ENCODE results near the gene WARS2.
"Not testable (repeated sequence)": the region's sequence is repeated elsewhere in the genome, so short reads cannot be mapped to it uniquely, and the experiment has no call there.

Gene WARS2

DNA sequence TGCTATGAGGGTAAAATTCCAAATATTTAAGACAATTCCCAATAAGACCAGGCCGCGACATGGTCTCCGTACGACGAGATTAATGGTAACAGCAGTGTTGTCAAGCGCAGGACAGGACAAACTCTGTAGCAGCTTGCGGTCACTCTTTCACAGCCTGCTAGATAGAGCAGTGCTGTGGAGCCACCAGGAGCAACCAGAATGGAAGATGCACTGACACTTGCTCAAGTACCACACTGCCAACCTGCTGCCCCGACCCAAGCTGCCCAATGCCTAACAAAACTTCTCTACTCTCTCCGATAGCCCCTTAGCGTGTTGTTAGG, 636 bp downstream of the WARS2 start:
- DNase-seq (ENCODE audit: low spot score) (no peak), FAIRE-seq (no peak)

DNA sequence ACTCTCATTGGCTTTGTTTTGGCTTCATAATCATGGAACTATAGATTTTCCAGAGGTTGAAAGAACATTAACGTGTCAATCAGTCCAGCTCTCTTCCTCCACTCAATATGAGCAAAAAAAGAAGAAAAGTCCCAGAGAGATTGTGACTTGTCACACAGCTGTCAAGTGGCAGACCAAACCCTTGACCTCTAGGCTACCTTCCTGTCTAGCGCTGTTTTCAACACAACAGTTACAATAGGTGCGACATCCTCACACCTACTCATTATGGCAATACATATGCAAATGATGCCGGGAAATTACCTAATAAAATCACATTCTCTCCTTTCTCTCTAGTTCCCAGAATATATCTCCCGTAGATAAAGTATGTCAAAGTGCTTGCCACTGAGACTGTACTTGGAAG, 1.1 kb downstream of the WARS2 start:
- FAIRE-seq, result no peak
- no peak for DNase-seq (ENCODE audit: low spot score)

DNA sequence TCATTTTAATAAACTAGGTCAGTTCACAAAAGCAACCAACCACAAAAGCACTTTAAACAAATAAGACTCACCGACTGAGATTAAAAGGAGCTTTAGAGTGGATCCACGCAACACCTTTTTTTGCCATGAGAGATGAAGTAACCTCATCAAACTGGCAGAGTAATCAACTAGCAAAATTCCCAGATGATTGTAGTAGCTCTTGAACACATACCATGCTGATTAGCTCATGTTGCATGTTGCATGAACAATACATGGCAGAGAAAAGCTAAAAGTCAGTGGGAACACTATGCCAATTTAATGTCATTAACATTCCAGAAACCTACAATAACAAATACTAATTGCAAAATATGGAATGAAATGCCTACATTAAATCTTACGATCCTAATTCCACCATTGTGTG, 4.1 kb downstream of the WARS2 start:
- DNase-seq (ENCODE audit: low spot score) (peak; percentile 46), FAIRE-seq (no peak)

DNA sequence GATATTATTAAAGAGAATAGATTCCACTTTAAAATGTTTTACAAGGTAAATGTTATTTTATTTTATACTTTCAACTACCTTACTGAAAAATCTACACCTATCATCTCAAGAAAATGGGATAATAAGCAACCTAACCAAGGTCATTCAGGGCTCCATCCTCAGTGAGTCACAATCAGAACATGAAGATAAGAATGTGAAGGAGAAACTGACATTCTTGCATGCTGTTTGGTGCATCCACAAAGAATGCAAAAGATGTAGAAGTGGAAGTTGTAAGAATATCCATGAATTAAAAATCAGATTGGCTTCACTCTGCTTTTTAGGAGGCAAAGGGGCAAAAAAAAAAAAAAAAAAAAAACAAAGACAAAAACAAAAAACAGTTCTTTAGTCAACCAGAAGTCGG, 6.5 kb downstream of the WARS2 start:
- FAIRE-seq (peak; percentile 94), DNase-seq (ENCODE audit: low spot score) (peak; percentile 65)

DNA sequence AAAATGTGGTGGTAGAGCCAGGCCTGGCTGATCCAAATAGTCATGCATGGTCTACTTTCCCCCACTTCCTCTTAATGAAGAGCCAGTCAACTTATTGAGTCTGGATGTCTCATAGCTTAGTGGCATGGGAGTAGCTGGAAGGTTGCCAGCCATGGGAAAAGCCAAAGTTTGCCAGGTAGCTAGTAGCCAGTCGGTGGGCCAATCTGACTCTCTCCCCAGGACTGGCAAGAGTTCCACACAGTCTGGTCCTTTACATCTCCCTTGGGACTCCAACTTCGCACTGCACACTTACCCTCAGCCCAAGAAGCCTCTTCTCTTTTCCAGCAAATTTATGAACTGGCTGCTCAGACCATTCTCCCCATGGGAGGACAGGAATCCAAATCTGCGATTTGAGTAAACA, 8.3 kb downstream of the WARS2 start:
- DNase-seq (ENCODE audit: low spot score), result peak; percentile 86
- FAIRE-seq, result peak; percentile 93

DNA sequence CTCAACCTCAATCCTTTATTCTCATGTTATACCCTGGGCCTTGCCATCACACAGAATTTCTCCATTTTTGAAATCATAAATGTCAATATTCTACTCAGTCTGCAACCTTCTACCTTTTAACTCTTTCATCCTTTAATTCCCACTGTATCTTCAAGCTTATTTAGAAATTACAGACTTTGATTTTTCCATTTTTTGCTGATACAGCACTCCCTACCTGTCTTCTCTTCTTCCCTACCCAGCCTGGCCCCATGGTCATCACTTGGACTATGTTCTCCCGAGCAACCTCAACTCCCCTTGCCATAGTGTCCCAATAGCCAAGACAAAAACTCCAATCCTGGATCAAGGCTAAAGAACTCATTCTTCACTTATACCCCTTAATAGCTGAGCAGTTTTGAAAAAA, 14.6 kb downstream of the WARS2 start:
- FAIRE-seq, result no peak
- DNase-seq (ENCODE audit: low spot score), result no peak

DNA sequence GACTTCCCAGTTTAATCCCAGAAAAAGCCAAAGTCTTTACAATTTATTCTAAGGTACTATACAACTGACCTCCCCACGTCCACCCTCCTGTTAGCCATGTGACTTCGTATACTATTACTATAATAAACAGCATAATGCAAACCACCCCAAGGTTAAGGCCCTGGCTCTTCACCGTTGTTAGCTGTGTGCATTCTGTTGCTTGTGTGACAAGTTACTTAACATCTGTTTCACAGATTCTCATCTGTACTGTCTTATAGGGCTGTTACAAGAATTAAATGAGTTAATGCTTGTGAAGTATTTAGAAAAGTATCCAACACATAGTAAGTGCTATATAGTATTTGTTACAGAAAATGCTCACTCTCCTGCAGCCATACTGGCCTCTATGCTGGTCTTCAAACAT, 15.7 kb downstream of the WARS2 start:
- DNase-seq (ENCODE audit: low spot score) (no peak), FAIRE-seq (no peak)

DNA sequence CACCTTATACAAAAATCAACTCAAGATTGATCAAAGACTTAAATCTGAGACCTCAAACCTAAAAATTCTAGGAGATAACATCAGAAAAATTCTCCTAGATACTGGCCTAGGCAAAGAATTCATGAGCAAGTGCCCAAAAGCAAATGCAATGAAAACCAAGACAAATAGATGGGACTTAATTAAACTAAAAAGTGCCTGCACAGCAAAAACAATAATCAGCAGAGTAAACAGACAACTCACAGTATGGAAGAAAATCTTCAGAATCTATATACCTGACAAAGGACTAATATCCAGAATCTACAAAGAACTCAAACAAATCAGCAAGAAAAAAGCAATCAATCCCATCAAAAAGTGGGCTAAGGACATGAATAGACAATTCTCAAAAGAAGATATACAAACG, 18.6 kb downstream of the WARS2 start:
- not testable (repeated sequence) for DNase-seq (ENCODE audit: low spot score); FAIRE-seq

DNA sequence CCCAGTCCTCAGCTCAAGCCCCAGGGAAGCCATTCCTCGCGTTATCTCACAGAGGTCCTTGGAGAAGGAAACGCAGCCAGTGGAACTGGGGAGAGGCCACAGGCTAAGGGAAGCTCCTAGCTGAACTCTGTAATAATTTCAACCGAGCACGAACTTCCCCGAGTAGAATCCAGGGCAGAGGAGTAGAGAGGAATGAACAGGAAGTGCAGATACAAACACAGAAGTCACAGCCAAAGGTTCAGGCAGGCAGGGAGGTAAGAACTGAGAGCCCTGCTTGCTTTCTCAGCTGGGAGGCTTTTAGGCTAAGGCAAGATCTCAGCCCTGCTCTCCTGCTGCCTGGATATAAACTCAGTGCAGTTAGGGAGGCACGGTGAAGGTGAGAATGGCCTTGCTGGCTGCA, 23.7 kb downstream of the WARS2 start:
- no peak for FAIRE-seq
- DNase-seq (ENCODE audit: low spot score), result no peak

DNA sequence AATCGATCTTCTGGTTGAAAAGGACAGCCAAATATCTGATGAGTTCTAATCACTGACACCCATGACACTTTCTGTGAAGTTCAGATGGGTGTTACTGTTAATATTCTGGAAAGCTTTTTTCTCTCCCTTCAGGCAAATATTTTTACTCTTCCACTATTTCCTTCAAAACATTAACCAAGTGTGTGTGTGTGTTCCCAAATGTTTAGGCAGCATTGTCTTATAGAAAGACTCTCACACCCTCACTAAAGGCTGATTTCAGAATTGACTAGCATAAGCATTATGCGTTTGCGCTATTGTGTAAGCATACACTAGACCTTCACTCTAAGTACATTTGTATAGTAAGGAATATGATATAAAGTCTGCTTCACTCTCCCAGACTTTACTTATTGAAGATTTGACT, 24.7 kb downstream of the WARS2 start:
- no peak for FAIRE-seq
- DNase-seq (ENCODE audit: low spot score), result no peak

DNA sequence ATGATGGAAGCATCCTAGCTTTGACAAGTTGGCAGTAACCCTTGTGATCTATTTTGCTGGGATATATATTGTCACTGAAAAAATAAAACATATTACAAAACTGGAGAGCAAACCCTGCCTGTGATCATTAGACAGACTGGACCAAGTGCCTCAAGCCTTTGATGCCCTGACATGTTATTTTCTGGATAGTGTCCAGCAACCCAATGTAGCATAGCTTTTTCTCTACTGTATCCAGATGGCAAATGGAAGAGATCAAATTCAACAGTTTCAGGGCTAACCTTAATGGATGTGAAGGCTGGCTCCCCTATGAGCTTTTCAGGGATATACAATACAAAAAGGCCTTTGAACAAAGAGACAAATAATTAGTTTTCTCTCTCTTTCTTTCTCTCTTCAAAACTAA, 25.1 kb downstream of the WARS2 start:
- FAIRE-seq (no peak), DNase-seq (ENCODE audit: low spot score) (no peak)

DNA sequence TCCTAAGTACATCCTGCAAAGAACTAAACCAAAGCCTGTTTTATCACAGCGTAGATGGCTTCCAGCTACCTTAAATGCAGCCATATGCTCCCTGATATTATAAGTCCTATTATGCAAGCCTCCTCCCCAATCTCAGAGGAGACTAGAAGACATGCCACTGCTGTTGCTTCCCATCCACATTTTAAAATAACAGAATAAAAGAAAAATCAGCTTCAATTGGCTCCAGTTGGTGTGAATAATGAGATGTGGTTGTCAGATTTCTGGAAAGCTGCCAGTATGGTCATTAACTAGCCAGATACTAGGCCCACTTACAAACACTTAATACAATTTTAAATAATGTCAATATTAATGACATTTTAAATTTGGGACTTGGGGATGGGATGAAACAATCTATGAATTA, 25.7 kb downstream of the WARS2 start:
- DNase-seq (ENCODE audit: low spot score) (no peak), FAIRE-seq (no peak)

DNA sequence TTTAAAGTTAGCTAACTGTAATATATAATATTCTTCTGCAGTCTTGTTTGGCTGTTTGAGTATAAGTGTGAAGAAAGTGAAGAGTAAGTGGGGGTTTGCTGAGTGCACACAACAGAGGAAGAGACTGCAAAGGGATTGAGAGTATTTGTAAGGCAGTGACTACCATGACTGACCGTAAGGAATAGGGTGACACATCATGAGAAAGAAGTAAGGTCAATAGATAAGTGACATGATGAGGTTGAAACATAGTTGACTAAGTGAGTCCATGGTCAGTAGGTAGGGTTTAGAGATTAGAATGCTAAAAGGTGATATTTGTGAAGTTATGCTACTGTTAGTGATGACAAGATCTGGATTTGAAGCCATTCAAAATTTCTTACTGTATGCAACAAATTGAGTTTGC, 27.7 kb downstream of the WARS2 start:
- DNase-seq (ENCODE audit: low spot score) (peak; percentile 63), FAIRE-seq (peak; percentile 66)

DNA sequence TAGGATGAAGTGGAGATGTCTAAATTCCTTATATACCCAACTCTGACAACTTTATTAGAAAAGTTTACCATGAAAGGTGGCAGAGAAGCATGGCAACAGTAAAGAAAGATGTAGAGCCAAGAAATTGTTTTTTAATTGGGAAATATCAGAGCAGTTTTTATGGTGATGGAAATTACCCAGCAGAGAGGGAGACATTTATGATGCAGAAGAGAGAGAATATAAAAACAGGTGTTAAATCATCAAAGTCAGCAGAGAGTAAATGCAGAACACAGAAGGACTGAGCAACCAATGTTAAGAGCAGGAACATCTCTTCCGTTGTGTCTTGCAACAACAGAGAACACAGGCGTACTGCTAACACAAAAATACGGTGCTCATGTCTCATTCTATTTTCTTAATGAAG, 28.2 kb downstream of the WARS2 start:
- FAIRE-seq (no peak), DNase-seq (ENCODE audit: low spot score) (no peak)

DNA sequence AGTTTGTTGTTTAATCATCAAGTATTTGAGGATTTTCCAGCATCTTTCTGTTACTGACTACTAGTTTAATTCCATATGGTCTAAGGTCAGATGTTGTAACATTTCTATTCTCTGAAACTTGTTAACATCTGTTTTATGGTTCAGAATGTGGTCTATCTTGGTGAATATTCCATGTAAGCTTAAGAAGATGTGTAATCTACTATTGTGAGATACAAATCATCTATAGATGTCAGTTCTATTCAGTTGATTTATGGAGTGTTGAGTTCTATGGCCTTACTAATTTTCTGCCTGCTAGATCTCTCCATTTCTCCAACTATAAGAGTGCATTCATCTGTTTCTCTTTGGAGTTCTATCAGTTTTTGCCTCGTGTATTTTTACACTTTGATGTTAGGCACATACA, 31.5 kb downstream of the WARS2 start:
- no peak for FAIRE-seq

DNA sequence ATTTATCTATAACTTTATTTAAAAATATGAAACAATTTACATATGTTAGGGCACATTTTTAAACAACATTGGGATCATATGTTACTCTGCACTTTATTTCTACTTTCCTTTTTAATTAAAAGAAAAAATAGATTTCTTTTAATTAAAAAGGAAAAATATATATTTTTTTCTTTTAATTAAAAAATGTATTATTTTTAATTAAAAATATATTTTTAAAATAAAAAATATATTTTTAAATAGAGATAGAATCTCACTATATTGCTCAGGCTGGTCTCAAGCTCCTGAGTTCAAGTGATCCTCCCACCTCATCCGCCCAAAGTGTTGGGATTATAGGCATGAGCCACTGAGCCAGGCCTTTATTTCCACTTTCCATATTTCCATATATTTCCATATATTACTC, 36.7 kb downstream of the WARS2 start:
- DNase-seq (ENCODE audit: low spot score), result no peak
- peak; percentile 78 for FAIRE-seq

More for the DNA sequence above, 31.5 kb downstream of the WARS2 start:
- DNase-seq (ENCODE audit: low spot score), result no peak

DNA sequence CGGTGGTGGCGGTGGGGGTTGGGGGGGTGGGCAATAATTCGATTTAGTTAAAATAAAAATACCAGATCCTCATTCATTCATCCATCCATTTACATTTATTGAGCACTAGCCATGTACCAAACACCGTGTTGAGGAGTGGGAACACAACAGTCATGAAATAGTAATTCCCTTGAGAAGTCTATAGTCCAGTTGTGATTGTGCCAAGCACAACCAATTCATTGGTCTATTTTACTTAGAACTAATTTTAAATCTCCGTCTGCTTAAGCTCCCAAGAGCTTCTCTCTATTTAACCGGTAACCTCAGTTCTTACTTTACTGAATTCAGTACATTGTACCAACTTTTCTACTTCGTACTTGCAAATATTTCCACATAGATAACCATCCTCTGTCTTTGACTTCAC, 38.4 kb downstream of the WARS2 start:
- no peak for FAIRE-seq
- no peak for DNase-seq (ENCODE audit: low spot score)

DNA sequence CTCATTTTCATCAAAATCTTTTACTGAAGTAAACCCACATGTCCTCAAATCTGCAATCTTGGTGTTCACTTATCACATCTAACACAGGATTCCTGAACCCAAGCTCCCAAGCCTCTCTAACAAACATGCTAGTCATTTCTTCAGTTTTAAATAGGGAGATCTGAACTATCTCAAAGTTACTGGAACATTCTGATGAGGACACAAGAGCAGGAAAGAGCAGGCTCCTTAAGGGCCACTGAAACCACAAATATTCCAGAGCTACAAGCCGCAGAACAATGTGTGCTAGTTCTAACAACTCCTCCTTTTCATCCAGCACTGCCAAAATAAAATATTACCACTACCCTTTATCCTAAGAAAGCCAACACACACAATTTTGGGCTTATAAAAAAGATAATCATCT, 38.9 kb downstream of the WARS2 start:
- DNase-seq (ENCODE audit: low spot score) (peak; percentile 57), FAIRE-seq (peak; percentile 88)

DNA sequence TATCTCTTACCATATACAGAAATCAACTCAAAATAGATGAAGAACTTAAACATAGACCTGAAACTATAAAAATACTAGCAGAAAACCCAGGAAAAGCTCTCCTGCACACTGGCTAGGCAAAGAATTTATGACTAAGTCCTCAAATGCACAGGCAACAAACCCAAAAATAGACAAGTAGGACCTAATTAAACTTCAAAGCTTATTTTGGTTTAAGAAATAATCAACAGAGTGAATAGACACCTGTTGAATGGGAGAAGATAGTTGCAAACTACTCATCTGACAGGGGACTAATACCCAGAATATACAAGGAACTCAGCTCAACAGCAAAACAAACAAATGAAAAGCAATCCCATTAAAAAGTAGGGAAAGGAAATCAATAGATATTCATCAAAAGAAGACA, 40.7 kb downstream of the WARS2 start:
- DNase-seq (ENCODE audit: low spot score), result no peak
- no peak for FAIRE-seq

DNA sequence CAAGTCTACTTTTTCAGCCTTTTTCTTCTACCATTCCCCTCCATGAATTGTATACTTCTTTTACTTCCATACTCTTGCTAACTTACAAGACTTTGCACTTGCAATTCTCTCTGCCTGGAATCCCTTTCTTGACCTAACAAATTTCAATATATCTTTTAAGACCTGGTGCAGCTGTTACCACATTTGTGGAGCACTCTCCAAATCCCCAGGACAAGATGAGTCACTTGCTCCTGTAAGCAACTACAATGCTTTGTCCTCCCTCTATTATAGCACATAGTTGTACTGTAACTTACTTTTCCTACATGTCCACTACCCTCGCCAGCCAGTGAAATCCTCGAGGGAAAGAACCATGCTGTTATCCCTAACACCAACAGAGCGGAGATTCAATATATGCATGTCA, 43.1 kb downstream of the WARS2 start:
- DNase-seq (ENCODE audit: low spot score) (no peak), FAIRE-seq (no peak)

DNA sequence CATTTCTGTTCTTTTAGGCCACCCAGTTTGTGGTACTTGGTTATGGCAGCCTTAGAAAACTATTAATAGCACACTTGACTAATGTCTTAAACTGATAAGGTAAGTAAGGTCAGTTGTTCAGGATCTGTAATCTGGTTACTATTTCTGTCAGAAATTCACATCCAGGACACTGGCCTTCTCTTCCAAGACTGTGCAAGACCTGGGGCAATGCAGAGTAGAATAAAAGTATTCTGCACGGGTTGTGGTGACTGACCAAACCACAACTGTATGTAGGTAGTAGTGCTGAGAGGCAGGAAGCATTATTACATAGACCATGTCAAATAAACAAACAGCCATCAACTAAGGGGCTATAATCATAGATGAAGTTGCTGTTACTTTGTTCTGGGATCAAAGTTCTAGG, 46.7 kb downstream of the WARS2 start:
- FAIRE-seq, result no peak
- DNase-seq (ENCODE audit: low spot score), result no peak

DNA sequence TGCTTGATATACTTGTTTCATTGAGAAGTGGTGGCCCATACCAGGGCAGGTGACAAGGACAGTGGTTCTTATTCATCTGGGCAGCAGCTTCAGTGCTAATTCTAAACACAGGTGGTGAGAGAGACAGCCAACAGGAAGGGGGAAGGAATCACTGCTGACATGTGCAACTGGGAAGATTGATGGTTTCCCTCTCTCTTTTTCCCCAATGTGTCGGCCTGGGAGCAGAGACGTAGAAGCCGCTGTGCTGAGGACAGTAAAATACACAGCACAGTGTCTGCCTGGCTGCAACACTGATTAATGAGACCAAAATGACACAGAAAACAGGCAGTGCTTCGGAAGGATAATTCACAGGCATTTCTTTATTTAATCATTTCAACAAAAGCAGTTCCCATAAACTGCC, 48.8 kb downstream of the WARS2 start:
- FAIRE-seq (no peak), DNase-seq (ENCODE audit: low spot score) (no peak)

DNA sequence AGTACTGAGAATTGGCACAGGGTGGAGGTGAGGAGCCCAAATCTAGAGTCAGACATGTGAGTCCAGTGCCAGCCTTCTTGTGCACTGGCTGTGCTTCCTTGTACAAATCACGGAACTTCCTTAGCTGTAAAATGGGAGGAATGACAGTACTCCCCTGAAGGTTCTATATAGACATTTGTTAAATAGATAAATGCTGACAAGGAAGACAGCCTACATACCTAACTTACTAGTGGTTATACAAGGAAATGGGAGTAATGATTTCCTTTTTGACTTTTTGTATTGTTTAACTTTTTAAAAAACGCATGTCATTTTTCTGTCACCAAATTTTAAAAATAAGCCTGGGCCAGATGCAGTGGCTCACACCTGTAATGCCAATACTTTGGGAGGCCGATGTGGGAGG, 50.2 kb downstream of the WARS2 start:
- FAIRE-seq, result no peak
- no peak for DNase-seq (ENCODE audit: low spot score)

DNA sequence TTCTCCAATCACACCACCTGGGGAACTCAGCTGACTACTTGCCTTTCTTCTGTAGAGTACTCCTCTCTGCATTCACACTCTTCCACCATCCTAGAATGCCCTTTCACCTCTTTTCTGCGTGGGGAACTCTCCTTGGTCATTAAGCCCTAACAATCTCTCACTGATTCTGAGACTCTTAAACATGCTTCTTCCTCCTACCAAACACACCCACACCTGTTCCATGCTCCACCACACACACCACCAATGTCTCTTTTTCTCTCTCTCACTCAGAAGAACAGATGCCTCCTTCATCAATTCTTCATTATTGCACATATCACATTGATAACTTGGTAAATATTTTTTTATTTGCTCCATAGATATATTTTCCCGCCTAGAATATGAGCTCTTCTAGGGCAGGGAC, 53.6 kb downstream of the WARS2 start:
- DNase-seq (ENCODE audit: low spot score), result no peak
- FAIRE-seq, result no peak

DNA sequence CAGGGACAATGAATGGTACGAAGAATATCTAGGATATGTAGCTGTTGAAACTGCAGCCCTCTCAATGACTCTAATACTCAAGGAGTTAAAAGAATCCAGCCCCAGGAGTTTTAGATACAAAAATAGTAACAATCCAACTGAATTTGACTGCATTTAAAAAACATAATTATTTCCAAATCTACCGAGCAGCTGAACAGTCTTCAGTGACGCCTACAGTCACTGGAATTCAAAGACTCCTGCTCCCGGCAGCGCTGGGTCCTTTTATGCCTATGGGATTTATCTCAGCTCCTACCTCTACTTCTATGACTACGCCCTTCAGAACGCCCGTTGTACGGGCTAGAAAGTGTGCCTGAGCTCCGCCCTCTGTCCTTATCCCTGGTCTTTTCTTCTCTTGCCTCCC, 55.7 kb downstream of the WARS2 start:
- FAIRE-seq (no peak), DNase-seq (ENCODE audit: low spot score) (no peak)
